Stimulated activated CD8-positive, alpha-beta memory T cell treated with anti-CD3 and anti-CD28 coated beads, Interleukin-15, amount 100 ng/mL, for 4 hours (primary cell): ENCODE data around the gene IFI44L.

ENCODE experiments used
- DNase-seq, 2 donors: peaks; one replicate each; pipeline ENCODE4 v3.0.0-alpha.2; 2020; ENCODE audit warnings: low read depth in 2 of 2

The IFI44L gene

GRCh38 chr1:78641558-78641957 lies 21.3 kb downstream of the IFI44L start:
- no peak for DNase-seq

- no peak for DNase-seq
Measured at GRCh38 chr1:78645723-78646122, 25.5 kb downstream of the IFI44L start.

GRCh38 chr1:78647238-78647637 lies 27.0 kb downstream of the IFI44L start:
- no peak for DNase-seq

GRCh38 chr1:78649628-78650027 lies 29.4 kb downstream of the IFI44L start, which contains the start of gene IFI44:
TSS of gene IFI44 (plus strand) at chr1:78649831. CDS start at chr1:78650196, 365 bp downstream.
- peak; percentile 20 to 55 for DNase-seq

- no peak for DNase-seq
Measured at GRCh38 chr1:78650114-78650660, 29.9 kb downstream of the IFI44L start.

- DNase-seq = no peak
Measured at GRCh38 chr1:78651241-78651640, 31.0 kb downstream of the IFI44L start.

GRCh38 chr1:78652019-78652560 lies 31.8 kb downstream of the IFI44L start:
- DNase-seq = no peak

GRCh38 chr1:78658901-78659300 lies 38.7 kb downstream of the IFI44L start:
- DNase-seq = no peak

GRCh38 chr1:78663923-78664322 lies 43.7 kb downstream of the IFI44L start:
- no peak for DNase-seq

GRCh38 chr1:78664763-78665162 lies 44.5 kb downstream of the IFI44L start:
- no peak for DNase-seq

GRCh38 chr1:78665809-78666208 lies 45.6 kb downstream of the IFI44L start:
- no peak for DNase-seq

GRCh38 chr1:78667939-78668338 lies 47.7 kb downstream of the IFI44L start:
- DNase-seq = no peak

GRCh38 chr1:78668427-78668826 lies 48.2 kb downstream of the IFI44L start:
- DNase-seq = no peak

GRCh38 chr1:78672428-78672827 lies 52.2 kb downstream of the IFI44L start:
- DNase-seq = no peak

- DNase-seq = no peak
Measured at GRCh38 chr1:78673120-78673519, 52.9 kb downstream of the IFI44L start.

GRCh38 chr1:78676347-78676982 lies 56.2 kb downstream of the IFI44L start:
- peak in 1 of 2 donors; percentile 8 for DNase-seq

- no peak for DNase-seq
Measured at GRCh38 chr1:78676993-78677392, 56.7 kb downstream of the IFI44L start.

GRCh38 chr1:78677788-78678187 lies 57.5 kb downstream of the IFI44L start:
- no peak for DNase-seq

- no peak for DNase-seq
Measured at GRCh38 chr1:78678324-78678723, 58.1 kb downstream of the IFI44L start.

- DNase-seq = no peak
Measured at GRCh38 chr1:78681265-78681664, 61.0 kb downstream of the IFI44L start.

- DNase-seq = no peak
Measured at GRCh38 chr1:78682496-78682895, 62.2 kb downstream of the IFI44L start.

GRCh38 chr1:78683079-78683478 lies 62.8 kb downstream of the IFI44L start:
- DNase-seq = no peak

GRCh38 chr1:78687315-78687714 lies 67.1 kb downstream of the IFI44L start:
- DNase-seq = no peak

- no peak for DNase-seq
Measured at GRCh38 chr1:78687914-78688313, 67.7 kb downstream of the IFI44L start.
